Naive thymus-derived CD8-positive, alpha-beta T cell (primary cell): ENCODE results near the gene FOS. TPM values are rescaled to one million over a fixed set of nuclear protein-coding genes. Genes with fewer than 3 reads are reported as not detected.
"Not testable (repeated sequence)": the region's sequence is repeated elsewhere in the genome, so short reads cannot be mapped to it uniquely, and the experiment has no call there.

Experiments used
- ATAC-seq, 2 donors: fragments of 150-1000 bp; cut with Tn5 transposase in 1 of 2; sonication (Bioruptor Pico), chemical (Tn5 transposase) in 1 of 2; 1 replicate in 1 of 2; 2 replicates in 1 of 2; pipeline ENCODE4 v1.10.0; 2021; ENCODE audit warnings: mild to moderate bottlenecking in 2 of 2, moderate library complexity in 2 of 2
- POLR2A ChIA-PET: fragments of 350-600 bp; sonication (Branson Sonifier 250); formaldehyde crosslinking; loops from one replicate; lab custom pipeline; 2021; ENCODE audit warnings: antibody characterized with exemption; lab: Charles Lee
- DNase-seq, 10 donors: peaks; one replicate each; pipeline versions ENCODE4 v3.0.0 to v3.0.0-alpha.2; 2020 to 2022
- H3K27ac Mint-ChIP-seq, 10 donors: one replicate each; pipeline ENCODE4 v1.8.0; 2020 to 2022; ENCODE audit warnings: mild to moderate bottlenecking in 10 of 10, mixed read lengths in 10 of 10, moderate library complexity in 4 of 10, inconsistent platforms in 1 of 10
- H3K27me3 Mint-ChIP-seq, 5 donors: one replicate each; pipeline ENCODE4 v1.8.0; 2021 to 2022; ENCODE audit warnings: mixed read lengths in 5 of 5
- H3K36me3 Mint-ChIP-seq, 3 donors: one replicate each; pipeline ENCODE4 v1.8.0; 2020 to 2022; ENCODE audit warnings: mixed read lengths in 3 of 3, mild to moderate bottlenecking in 2 of 3, inconsistent platforms in 1 of 3
- H3K4me1 Mint-ChIP-seq, 4 donors: one replicate each; pipeline ENCODE4 v1.8.0; 2021 to 2022; ENCODE audit warnings: mixed read lengths in 4 of 4
- H3K4me3 Mint-ChIP-seq, 10 donors: one replicate each; pipeline ENCODE4 v1.8.0; 2020 to 2022; ENCODE audit warnings: mild to moderate bottlenecking in 10 of 10, mixed read lengths in 10 of 10, moderate library complexity in 6 of 10, inconsistent platforms in 1 of 10
- H3K9me3 Mint-ChIP-seq, 9 donors: one replicate each; pipeline ENCODE4 v1.8.0; 2020 to 2022; ENCODE audit warnings: mixed read lengths in 9 of 9, mild to moderate bottlenecking in 3 of 9, inconsistent platforms in 1 of 9, moderate library complexity in 1 of 9
- polyA plus RNA-seq, 3 donors: library from polyadenylated mRNA; unstranded; fragments of 300-500 nt; fragmentation: Illumina TruSeq; gene quantifications; one replicate each; pipeline ENCODE4 v1.2.3, GENCODE V29; 2021
- total RNA-seq, 8 experiments: library from RNA in 2 of 8; stranded (reverse) in 2 of 8; gene quantifications; one replicate each; pipeline ENCODE4 v1.2.3 and lab custom pipeline; 2021 to 2026

Gene FOS
- total and polyA plus RNA-seq, 5 experiments from 2014 or later, result 9.4 to 510 (median 80.3) TPM

GRCh38 chr14:75279153-75279762 lies 630 bp downstream of the FOS start:
- DNase-seq (peak; percentile 35 to 88 (median 74)), ATAC-seq (peak; percentile 1 to 4)
- Mint-ChIP-seq H3K27me3 (peaks cover 0 to 36% (median 6%) of the 10 kb centered on the region in 5 donors), H3K4me3 (peak overlapping the region; percentile 88 to 97 (median 95)), H3K36me3 (peaks cover 0 to 23% (median 15%) of the 10 kb centered on the region in 3 donors), H3K9me3 (no peaks in the 10 kb centered on the region), H3K27ac (peak overlapping the region; percentile 88 to 100 (median 98)), H3K4me1 (peaks cover 23 to 75% (median 55%) of the 10 kb centered on the region in 4 donors)
- POLR2A ChIA-PET, result interaction anchor here (0.8 to 1.5 kb wide), 4 partner anchors 9 to 31 kb away, joined by 3 to 5 read pairs (median 4); no protein-coding TSS in a partner anchor

- peaks cover 23 to 71% (median 50%) of the 10 kb centered on the region in 4 donors for H3K4me1 Mint-ChIP-seq
- ATAC-seq (no peak), DNase-seq (peak in 2 of 10 donors; percentile 25 to 52)
- POLR2A ChIA-PET, result interaction anchor here (1.5 kb wide), 1 partner anchor 8 kb away, joined by 4 read pairs; no protein-coding TSS in a partner anchor
- peak overlapping the region; percentile 88 to 97 (median 95) for H3K4me3 Mint-ChIP-seq
- peaks cover 0 to 33% (median 6%) of the 10 kb centered on the region in 5 donors for H3K27me3 Mint-ChIP-seq
- no peaks in the 10 kb centered on the region for H3K9me3 Mint-ChIP-seq
- H3K36me3 Mint-ChIP-seq, result peaks cover 0 to 23% (median 15%) of the 10 kb centered on the region in 3 donors
- H3K27ac Mint-ChIP-seq, result peak overlapping the region; percentile 88 to 100 (median 98)
Measured at GRCh38 chr14:75279763-75280290, 1.2 kb downstream of the FOS start.

- no peaks in the 10 kb centered on the region for H3K9me3 Mint-ChIP-seq
- POLR2A ChIA-PET, result interaction anchor here (1.6 kb wide), 1 partner anchor 9 kb away, joined by 5 read pairs; no protein-coding TSS in a partner anchor
- peaks cover 18 to 66% (median 44%) of the 10 kb centered on the region in 4 donors for H3K4me1 Mint-ChIP-seq
- H3K36me3 Mint-ChIP-seq, result peaks cover 0 to 23% (median 15%) of the 10 kb centered on the region in 3 donors
- ATAC-seq (no peak), DNase-seq (peak in 5 of 10 donors; percentile 23 to 60 (median 47))
- peak overlapping the region; percentile 88 to 97 (median 95) for H3K4me3 Mint-ChIP-seq
- H3K27me3 Mint-ChIP-seq, result peaks cover 0 to 27% (median 6%) of the 10 kb centered on the region in 5 donors
- H3K27ac Mint-ChIP-seq, result peak overlapping the region in 9 of 10 donors; percentile 14 to 100 (median 95)
Measured at GRCh38 chr14:75280291-75280830, 1.7 kb downstream of the FOS start.

- ATAC-seq (peak in 1 of 2 donors; percentile 1), DNase-seq (peak in 9 of 10 donors; percentile 26 to 68 (median 64))
- peaks cover 15 to 60% (median 40%) of the 10 kb centered on the region in 4 donors for H3K4me1 Mint-ChIP-seq
- peaks cover 0 to 26% (median 6%) of the 10 kb centered on the region in 5 donors for H3K27me3 Mint-ChIP-seq
- H3K4me3 Mint-ChIP-seq, result peak overlapping the region; percentile 88 to 97 (median 95)
- peaks cover 0 to 23% (median 15%) of the 10 kb centered on the region in 3 donors for H3K36me3 Mint-ChIP-seq
- POLR2A ChIA-PET, result interaction anchor here (0.6 to 1.6 kb wide), 4 partner anchors 9 to 218 kb away, joined by 3 to 5 read pairs (median 4); partner anchors contain the start of gene ACYP1
- H3K9me3 Mint-ChIP-seq, result no peaks in the 10 kb centered on the region
- H3K27ac Mint-ChIP-seq, result peak overlapping the region in 9 of 10 donors; percentile 36 to 100 (median 93)
Measured at GRCh38 chr14:75280831-75281653, 2.4 kb downstream of the FOS start.

- POLR2A ChIA-PET, result interaction anchor here (0.6 to 1.6 kb wide), 4 partner anchors 8 to 218 kb away, joined by 3 to 5 read pairs (median 4); partner anchors contain the start of gene ACYP1
- Mint-ChIP-seq H3K4me1 (peaks cover 15 to 56% (median 38%) of the 10 kb centered on the region in 4 donors), H3K9me3 (no peaks in the 10 kb centered on the region), H3K27me3 (peaks cover 0 to 20% (median 7%) of the 10 kb centered on the region in 5 donors), H3K4me3 (peak overlapping the region; percentile 57 to 97 (median 91)), H3K27ac (peak overlapping the region in 7 of 10 donors; percentile 26 to 99 (median 89)), H3K36me3 (peaks cover 0 to 23% (median 15%) of the 10 kb centered on the region in 3 donors)
- DNase-seq, result no peak
- ATAC-seq, result no peak
Measured at GRCh38 chr14:75281654-75282019, 3.0 kb downstream of the FOS start.

GRCh38 chr14:75282170-75282554 lies 3.5 kb downstream of the FOS start:
- peak overlapping the region in 4 of 10 donors; percentile 53 to 99 (median 90) for H3K27ac Mint-ChIP-seq

GRCh38 chr14:75282555-75283161 lies 4.0 kb downstream of the FOS start:
- Mint-ChIP-seq H3K27me3 (peaks cover 0 to 20% (median 10%) of the 10 kb centered on the region in 5 donors), H3K36me3 (peaks cover 0 to 23% (median 15%) of the 10 kb centered on the region in 3 donors), H3K4me1 (peaks cover 13 to 55% (median 33%) of the 10 kb centered on the region in 4 donors), H3K27ac (peak overlapping the region in 4 of 10 donors; percentile 53 to 99 (median 90)), H3K4me3 (peak overlapping the region in 7 of 10 donors; percentile 7 to 66 (median 54))
- peak in 9 of 10 donors; percentile 46 to 79 (median 61) for DNase-seq
- POLR2A ChIA-PET, ATAC-seq, H3K9me3 Mint-ChIP-seq: not testable (repeated sequence)

More at GRCh38 chr14:75282170-75282554, 3.5 kb downstream of the FOS start:
- H3K36me3 Mint-ChIP-seq, result peaks cover 0 to 23% (median 15%) of the 10 kb centered on the region in 3 donors
- DNase-seq (peak in 7 of 10 donors; percentile 36 to 61 (median 51)), ATAC-seq (no peak)
- H3K4me1 Mint-ChIP-seq, result peaks cover 15 to 54% (median 35%) of the 10 kb centered on the region in 4 donors
- H3K4me3 Mint-ChIP-seq, result peak overlapping the region in 6 of 10 donors; percentile 3 to 66 (median 34)
- POLR2A ChIA-PET, result interaction anchor here (1.4 to 1.6 kb wide), 2 partner anchors 7 to 219 kb away, joined by 3 to 5 read pairs; partner anchors contain the start of gene ACYP1
- peaks cover 0 to 20% (median 8%) of the 10 kb centered on the region in 5 donors for H3K27me3 Mint-ChIP-seq
- no peaks in the 10 kb centered on the region for H3K9me3 Mint-ChIP-seq

GRCh38 chr14:75283162-75283832 lies 4.7 kb downstream of the FOS start:
- Mint-ChIP-seq H3K27ac (peak overlapping the region in 5 of 10 donors; percentile 9 to 99 (median 78)), H3K36me3 (peaks cover 0 to 23% (median 15%) of the 10 kb centered on the region in 3 donors), H3K27me3 (peaks cover 0 to 17% (median 10%) of the 10 kb centered on the region in 5 donors), H3K4me3 (peak overlapping the region in 3 of 10 donors; percentile 19 to 57 (median 24)), H3K4me1 (peaks cover 12 to 52% (median 29%) of the 10 kb centered on the region in 4 donors), H3K9me3 (no peaks in the 10 kb centered on the region)
- POLR2A ChIA-PET, result no interaction called here
- DNase-seq (peak in 6 of 10 donors; percentile 41 to 65 (median 56)), ATAC-seq (peak in 1 of 2 donors; percentile 11)

GRCh38 chr14:75283833-75284563 lies 5.4 kb downstream of the FOS start:
- H3K27me3 Mint-ChIP-seq, result peaks cover 0 to 17% (median 10%) of the 10 kb centered on the region in 5 donors
- peaks cover 12 to 50% (median 24%) of the 10 kb centered on the region in 4 donors for H3K4me1 Mint-ChIP-seq
- DNase-seq, result peak in 4 of 10 donors; percentile 29 to 65 (median 38)
- POLR2A ChIA-PET, result interaction anchor here (0.6 kb wide), 1 partner anchor 128 kb away, joined by 3 read pairs; no protein-coding TSS in a partner anchor
- H3K36me3 Mint-ChIP-seq, result peaks cover 0 to 23% (median 15%) of the 10 kb centered on the region in 3 donors
- no peak overlapping the region for H3K4me3 Mint-ChIP-seq
- H3K27ac Mint-ChIP-seq, result peak overlapping the region in 4 of 10 donors; percentile 15 to 99 (median 33)
- ATAC-seq, result peak in 1 of 2 donors; percentile 37
- no peaks in the 10 kb centered on the region for H3K9me3 Mint-ChIP-seq

GRCh38 chr14:75285331-75285730 lies 6.7 kb downstream of the FOS start:
- ATAC-seq (no peak), DNase-seq (no peak)
- POLR2A ChIA-PET, result interaction anchor here (0.6 to 1.1 kb wide), 2 partner anchors 57 to 122 kb away, joined by 3 to 5 read pairs; no protein-coding TSS in a partner anchor
- Mint-ChIP-seq H3K4me1 (peaks cover 4 to 43% (median 12%) of the 10 kb centered on the region in 4 donors), H3K4me3 (no peak overlapping the region), H3K27ac (peak overlapping the region in 1 of 10 donors; percentile 66), H3K27me3 (peaks cover 0 to 10% (median 3%) of the 10 kb centered on the region in 5 donors), H3K36me3 (peaks cover 0 to 14% (median 13%) of the 10 kb centered on the region in 3 donors), H3K9me3 (no peaks in the 10 kb centered on the region)
